B cell (primary cell): Measurements from ENCODE around the gene MRPS15.
"Not testable (repeated sequence)": the region's sequence is repeated elsewhere in the genome, so short reads cannot be mapped to it uniquely, and the experiment has no call there.

Source experiments
- EZH2 ChIP-seq: IDR thresholded peaks from 2 replicates; pipeline ENCODE4 v1.6.1; 2012; ENCODE audit warnings: borderline replicate concordance, low read depth, mild to moderate bottlenecking, moderate library complexity, low read length; ENCODE audit not compliant: insufficient read depth, poor library complexity, severe bottlenecking
- TF ChIP-seq, protein P1 (sequence below): fragments of 200-600 bp; IDR thresholded peaks from one replicate; pipeline ENCODE4 v1.8.0; 2022; ENCODE audit warnings: antibody characterized with exemption, mild to moderate bottlenecking

DNA sequence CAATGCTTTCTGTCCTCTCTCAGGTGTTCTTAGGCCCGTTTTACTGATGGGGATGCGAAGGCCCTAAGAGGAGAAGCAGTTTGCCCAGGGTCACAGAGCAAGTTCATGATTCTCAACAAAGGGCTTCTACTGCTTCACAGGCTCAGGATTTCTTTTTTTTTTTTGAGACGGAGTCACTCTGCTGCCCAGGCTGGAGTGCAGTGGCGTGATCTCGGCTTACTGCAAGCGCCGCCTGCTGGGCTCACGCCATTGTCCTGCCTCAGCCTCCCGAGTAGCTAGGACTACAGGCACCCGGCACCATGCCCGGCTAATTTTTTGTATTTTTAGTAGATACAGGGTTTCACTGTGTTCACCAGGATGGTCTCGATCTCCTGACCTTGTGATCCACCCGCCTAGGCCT is 13.4 kb upstream of the MRPS15 start:
- TF ChIP-seq EZH2 = not testable (repeated sequence)
- TF ChIP-seq, protein P1, sequence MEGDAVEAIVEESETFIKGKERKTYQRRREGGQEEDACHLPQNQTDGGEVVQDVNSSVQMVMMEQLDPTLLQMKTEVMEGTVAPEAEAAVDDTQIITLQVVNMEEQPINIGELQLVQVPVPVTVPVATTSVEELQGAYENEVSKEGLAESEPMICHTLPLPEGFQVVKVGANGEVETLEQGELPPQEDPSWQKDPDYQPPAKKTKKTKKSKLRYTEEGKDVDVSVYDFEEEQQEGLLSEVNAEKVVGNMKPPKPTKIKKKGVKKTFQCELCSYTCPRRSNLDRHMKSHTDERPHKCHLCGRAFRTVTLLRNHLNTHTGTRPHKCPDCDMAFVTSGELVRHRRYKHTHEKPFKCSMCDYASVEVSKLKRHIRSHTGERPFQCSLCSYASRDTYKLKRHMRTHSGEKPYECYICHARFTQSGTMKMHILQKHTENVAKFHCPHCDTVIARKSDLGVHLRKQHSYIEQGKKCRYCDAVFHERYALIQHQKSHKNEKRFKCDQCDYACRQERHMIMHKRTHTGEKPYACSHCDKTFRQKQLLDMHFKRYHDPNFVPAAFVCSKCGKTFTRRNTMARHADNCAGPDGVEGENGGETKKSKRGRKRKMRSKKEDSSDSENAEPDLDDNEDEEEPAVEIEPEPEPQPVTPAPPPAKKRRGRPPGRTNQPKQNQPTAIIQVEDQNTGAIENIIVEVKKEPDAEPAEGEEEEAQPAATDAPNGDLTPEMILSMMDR = not testable (repeated sequence)
